Esophagus squamous epithelium (tissue), 4 donors: ENCODE data around the gene LRRC61.

Experiments
- POLR2A ChIP-seq, 4 donors: fragments of 450-650 bp; IDR thresholded peaks; one replicate each; pipeline ENCODE4 v1.6.1; 2017; ENCODE audit warnings: antibody characterized with exemption in 4 of 4, mild to moderate bottlenecking in 4 of 4, moderate library complexity in 3 of 4
- TF ChIP-seq, protein P1 (sequence below), 6 experiments: fragments of 450-650 bp in 4 of 6; fragments of 200-600 bp in 2 of 6; sonication (generic) in 2 of 6; IDR thresholded peaks; one replicate each; pipeline ENCODE4 v1.5.1; 2016 to 2019; ENCODE audit warnings: antibody characterized with exemption in 6 of 6, mild to moderate bottlenecking in 4 of 6, moderate library complexity in 4 of 6

DNA sequence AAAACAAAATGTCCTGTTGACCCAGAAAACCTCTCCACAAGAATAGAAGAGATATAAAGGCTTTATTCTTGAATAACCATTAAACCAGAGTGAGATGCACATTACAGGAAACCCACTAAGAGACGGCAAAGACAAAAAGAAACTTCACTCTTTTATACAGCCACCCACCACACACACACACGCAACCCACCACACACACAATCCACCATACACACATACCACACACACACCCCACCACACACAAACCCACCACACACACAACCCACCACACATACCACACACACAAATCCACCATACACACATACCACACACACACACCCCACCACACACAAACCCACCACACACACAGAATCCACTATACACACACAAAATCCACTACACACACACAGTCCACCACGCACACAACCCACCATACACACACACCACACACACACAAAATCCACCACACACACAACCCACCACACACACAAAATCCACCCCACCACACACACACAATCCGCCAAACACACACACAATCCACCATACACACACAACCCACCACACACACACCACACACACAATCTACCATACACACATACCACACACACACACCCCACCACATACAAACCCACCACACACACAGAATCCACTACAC is 36.0 kb downstream of the LRRC61 start:
- TF ChIP-seq, protein P1, sequence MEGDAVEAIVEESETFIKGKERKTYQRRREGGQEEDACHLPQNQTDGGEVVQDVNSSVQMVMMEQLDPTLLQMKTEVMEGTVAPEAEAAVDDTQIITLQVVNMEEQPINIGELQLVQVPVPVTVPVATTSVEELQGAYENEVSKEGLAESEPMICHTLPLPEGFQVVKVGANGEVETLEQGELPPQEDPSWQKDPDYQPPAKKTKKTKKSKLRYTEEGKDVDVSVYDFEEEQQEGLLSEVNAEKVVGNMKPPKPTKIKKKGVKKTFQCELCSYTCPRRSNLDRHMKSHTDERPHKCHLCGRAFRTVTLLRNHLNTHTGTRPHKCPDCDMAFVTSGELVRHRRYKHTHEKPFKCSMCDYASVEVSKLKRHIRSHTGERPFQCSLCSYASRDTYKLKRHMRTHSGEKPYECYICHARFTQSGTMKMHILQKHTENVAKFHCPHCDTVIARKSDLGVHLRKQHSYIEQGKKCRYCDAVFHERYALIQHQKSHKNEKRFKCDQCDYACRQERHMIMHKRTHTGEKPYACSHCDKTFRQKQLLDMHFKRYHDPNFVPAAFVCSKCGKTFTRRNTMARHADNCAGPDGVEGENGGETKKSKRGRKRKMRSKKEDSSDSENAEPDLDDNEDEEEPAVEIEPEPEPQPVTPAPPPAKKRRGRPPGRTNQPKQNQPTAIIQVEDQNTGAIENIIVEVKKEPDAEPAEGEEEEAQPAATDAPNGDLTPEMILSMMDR (IDR thresholded peaks at IDR 0.05) = no peak
- no peak for TF ChIP-seq POLR2A (IDR thresholded peaks at IDR 0.05)
